WTC11 (cell line): Measurements from ENCODE around the gene ZXDC. TPM values are rescaled to one million over a fixed set of nuclear protein-coding genes. Genes with fewer than 3 reads are reported as not detected.

Experiments
- ATAC-seq: fragments of 200-7000 bp; cut with Tn5 transposase; 2 replicates; pipeline ENCODE4 v1.10.0; 2021; ENCODE audit warnings: mild to moderate bottlenecking, moderate library complexity
- CTCF ChIA-PET: fragments of 300-600 bp; sonication (Branson Sonifier 250); formaldehyde crosslinking; loops from one replicate; lab custom pipeline; 2021; ENCODE audit warnings: antibody characterized with exemption; lab: Charles Lee
- POLR2A ChIA-PET: fragments of 350-600 bp; sonication (Branson Sonifier 250); formaldehyde crosslinking; loops from one replicate; lab custom pipeline; 2021; ENCODE audit warnings: antibody characterized with exemption; lab: Charles Lee
- DNase-seq: peaks from one replicate; pipeline ENCODE4 v3.0.0; 2021; ENCODE audit warnings: low spot score
- H3K27ac Mint-ChIP-seq: 2 replicates; pipeline ENCODE4 v1.8.0; 2021; ENCODE audit warnings: mixed read lengths
- H3K27me3 Mint-ChIP-seq: 2 replicates; pipeline ENCODE4 v1.8.0; 2021; ENCODE audit warnings: low read depth, mild to moderate bottlenecking, moderate library complexity, mixed read lengths
- H3K36me3 Mint-ChIP-seq: 2 replicates; pipeline ENCODE4 v1.8.0; 2021; ENCODE audit warnings: mixed read lengths
- H3K4me1 Mint-ChIP-seq: 2 replicates; pipeline ENCODE4 v1.8.0; 2022; ENCODE audit warnings: mixed read lengths
- H3K4me3 Mint-ChIP-seq: 2 replicates; pipeline ENCODE4 v1.8.0; 2021; ENCODE audit warnings: mild to moderate bottlenecking, moderate library complexity, mixed read lengths
- H3K9me3 Mint-ChIP-seq: 2 replicates; pipeline ENCODE4 v1.8.0; 2021; ENCODE audit warnings: mixed read lengths
- CREM ChIP-seq: sonication (generic); formaldehyde crosslinking; IDR thresholded peaks from 2 replicates; pipeline ENCODE4 v1.8.1; 2022; ENCODE audit warnings: mild to moderate bottlenecking, missing genetic modification reagents, moderate library complexity
- GABPB1 ChIP-seq: sonication (generic); formaldehyde crosslinking; IDR thresholded peaks from 2 replicates; pipeline ENCODE4 v1.8.1; 2023; ENCODE audit warnings: mild to moderate bottlenecking, missing genetic modification reagents
- IRF2 ChIP-seq: sonication (generic); formaldehyde crosslinking; IDR thresholded peaks from 2 replicates; pipeline ENCODE4 v1.8.0; 2022; ENCODE audit warnings: low read depth, missing genetic modification reagents, borderline replicate concordance
- MYBL2 ChIP-seq: sonication (generic); formaldehyde crosslinking; IDR thresholded peaks from 2 replicates; pipeline ENCODE4 v1.8.1; 2023; ENCODE audit warnings: mild to moderate bottlenecking, moderate library complexity, missing genetic modification reagents
- OVOL2 ChIP-seq: fragments of 250-450 bp; sonication (Bioruptor Pico); IDR thresholded peaks from 2 replicates; pipeline ENCODE4 v1.9.0; 2021; ENCODE audit warnings: mild to moderate bottlenecking, borderline replicate concordance
- SMAD3 ChIP-seq: sonication (generic); formaldehyde crosslinking; IDR thresholded peaks from 2 replicates; pipeline ENCODE4 v1.8.0; 2022; ENCODE audit warnings: missing genetic modification reagents, mild to moderate bottlenecking, borderline replicate concordance
- SP1 ChIP-seq: sonication (generic); formaldehyde crosslinking; conservative IDR thresholded peaks from 2 replicates; pipeline ENCODE4 v1.8.1; 2022; ENCODE audit warnings: missing genetic modification reagents
- ZNF121 ChIP-seq: sonication (generic); formaldehyde crosslinking; IDR thresholded peaks from 2 replicates; pipeline ENCODE4 v1.8.0; 2023; ENCODE audit warnings: missing genetic modification reagents
- ZNF416 ChIP-seq: fragments of 250-450 bp; sonication (Bioruptor Pico); IDR thresholded peaks from 2 replicates; pipeline ENCODE4 v1.9.0; 2021; ENCODE audit warnings: mild to moderate bottlenecking, inconsistent platforms
- total RNA-seq: library from RNA; stranded (reverse); gene quantifications from 3 replicates; pipeline ENCODE4 v1.2.3, GENCODE V29; 2021
- TF ChIP-seq, protein P1 (sequence below): sonication (generic); formaldehyde crosslinking; IDR thresholded peaks from 2 replicates; pipeline ENCODE4 v1.8.1; 2023; ENCODE audit warnings: mild to moderate bottlenecking, moderate library complexity, missing genetic modification reagents
- TF ChIP-seq, protein P2 (sequence below): sonication (generic); formaldehyde crosslinking; IDR thresholded peaks from 2 replicates; pipeline ENCODE4 v1.8.1; 2022; ENCODE audit warnings: mild to moderate bottlenecking, missing genetic modification reagents, moderate library complexity, borderline replicate concordance
- TF ChIP-seq, protein P3 (sequence below): sonication (generic); formaldehyde crosslinking; IDR thresholded peaks from 2 replicates; pipeline ENCODE4 v1.8.1; 2023; ENCODE audit warnings: mild to moderate bottlenecking, missing genetic modification reagents
- TF ChIP-seq, protein P4 (sequence below): sonication (generic); formaldehyde crosslinking; IDR thresholded peaks from 2 replicates; pipeline ENCODE4 v1.8.0; 2022; ENCODE audit warnings: mild to moderate bottlenecking, missing genetic modification reagents
- TF ChIP-seq, protein P5 (sequence below): fragments of 250-450 bp; sonication (Bioruptor Pico); IDR thresholded peaks from 2 replicates; pipeline ENCODE4 v2.1.2; 2022; ENCODE audit warnings: mild to moderate bottlenecking, moderate library complexity
- TF ChIP-seq, protein P6 (sequence below): sonication (generic); formaldehyde crosslinking; IDR thresholded peaks from 2 replicates; pipeline ENCODE4 v1.8.1; 2022; ENCODE audit warnings: mild to moderate bottlenecking, moderate library complexity, missing genetic modification reagents

ZXDC gene
- total RNA-seq, 1 experiment from 2014 or later: 34.7 TPM

DNA sequence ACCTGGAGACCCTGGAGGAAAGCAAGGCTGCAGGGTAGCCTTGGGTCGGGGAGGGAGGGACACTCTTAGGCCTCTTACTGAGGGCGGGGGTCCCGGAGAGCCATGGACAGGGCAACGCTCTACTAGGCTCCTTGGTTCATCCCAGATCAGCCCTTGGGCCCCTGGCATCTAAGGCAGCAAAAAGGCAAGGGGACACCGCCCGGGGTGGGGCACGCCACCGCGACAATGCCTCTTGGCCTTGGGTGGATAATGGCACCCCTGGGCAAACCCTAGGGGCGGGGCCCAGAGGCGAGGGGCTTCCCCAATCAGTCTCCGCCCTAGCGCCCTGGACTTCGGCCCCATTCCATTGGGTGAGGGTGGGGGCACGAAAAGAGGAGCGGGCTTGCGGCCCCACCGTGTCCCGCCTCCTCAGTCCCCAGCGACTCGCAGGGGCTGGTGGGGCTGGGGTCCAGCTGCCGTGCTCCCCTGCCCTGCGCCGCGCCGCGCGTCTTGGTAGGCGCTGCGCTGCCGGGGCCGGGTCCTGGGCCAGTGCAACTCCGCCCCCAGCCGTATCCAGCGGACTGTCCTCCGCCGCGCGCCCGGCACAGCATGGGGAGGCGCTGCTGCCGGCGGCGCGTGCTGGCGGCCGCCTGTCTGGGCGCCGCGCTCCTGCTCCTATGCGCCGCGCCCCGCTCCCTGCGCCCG, 48.2 kb upstream of the ZXDC start, which contains the start of gene CHST13:
Gene CHST13, plus strand, starts transcription at position 411 of the 684 bp plus-strand sequence. Its CDS starts 178 bp downstream, at position 589.
- peak; percentile 77 for DNase-seq
- H3K4me1 Mint-ChIP-seq: peaks cover 11% of the 10 kb centered on the region
- TF ChIP-seq, protein P1, sequence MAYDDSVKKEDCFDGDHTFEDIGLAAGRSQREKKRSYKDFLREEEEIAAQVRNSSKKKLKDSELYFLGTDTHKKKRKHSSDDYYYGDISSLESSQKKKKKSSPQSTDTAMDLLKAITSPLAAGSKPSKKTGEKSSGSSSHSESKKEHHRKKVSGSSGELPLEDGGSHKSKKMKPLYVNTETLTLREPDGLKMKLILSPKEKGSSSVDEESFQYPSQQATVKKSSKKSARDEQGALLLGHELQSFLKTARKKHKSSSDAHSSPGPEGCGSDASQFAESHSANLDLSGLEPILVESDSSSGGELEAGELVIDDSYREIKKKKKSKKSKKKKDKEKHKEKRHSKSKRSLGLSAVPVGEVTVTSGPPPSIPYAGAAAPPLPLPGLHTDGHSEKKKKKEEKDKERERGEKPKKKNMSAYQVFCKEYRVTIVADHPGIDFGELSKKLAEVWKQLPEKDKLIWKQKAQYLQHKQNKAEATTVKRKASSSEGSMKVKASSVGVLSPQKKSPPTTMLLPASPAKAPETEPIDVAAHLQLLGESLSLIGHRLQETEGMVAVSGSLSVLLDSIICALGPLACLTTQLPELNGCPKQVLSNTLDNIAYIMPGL (CRISPR knock-in tag): peak; percentile 91
- 0 out of 2 replicates have a peak, but pooled peaks have one; percentile 16 for TF ChIP-seq SMAD3
- TF ChIP-seq GABPB1 (CRISPR knock-in tag): peak; percentile 52
- TF ChIP-seq, protein P2, sequence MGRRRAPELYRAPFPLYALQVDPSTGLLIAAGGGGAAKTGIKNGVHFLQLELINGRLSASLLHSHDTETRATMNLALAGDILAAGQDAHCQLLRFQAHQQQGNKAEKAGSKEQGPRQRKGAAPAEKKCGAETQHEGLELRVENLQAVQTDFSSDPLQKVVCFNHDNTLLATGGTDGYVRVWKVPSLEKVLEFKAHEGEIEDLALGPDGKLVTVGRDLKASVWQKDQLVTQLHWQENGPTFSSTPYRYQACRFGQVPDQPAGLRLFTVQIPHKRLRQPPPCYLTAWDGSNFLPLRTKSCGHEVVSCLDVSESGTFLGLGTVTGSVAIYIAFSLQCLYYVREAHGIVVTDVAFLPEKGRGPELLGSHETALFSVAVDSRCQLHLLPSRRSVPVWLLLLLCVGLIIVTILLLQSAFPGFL (CRISPR knock-in tag): no peak
- TF ChIP-seq, protein P3, sequence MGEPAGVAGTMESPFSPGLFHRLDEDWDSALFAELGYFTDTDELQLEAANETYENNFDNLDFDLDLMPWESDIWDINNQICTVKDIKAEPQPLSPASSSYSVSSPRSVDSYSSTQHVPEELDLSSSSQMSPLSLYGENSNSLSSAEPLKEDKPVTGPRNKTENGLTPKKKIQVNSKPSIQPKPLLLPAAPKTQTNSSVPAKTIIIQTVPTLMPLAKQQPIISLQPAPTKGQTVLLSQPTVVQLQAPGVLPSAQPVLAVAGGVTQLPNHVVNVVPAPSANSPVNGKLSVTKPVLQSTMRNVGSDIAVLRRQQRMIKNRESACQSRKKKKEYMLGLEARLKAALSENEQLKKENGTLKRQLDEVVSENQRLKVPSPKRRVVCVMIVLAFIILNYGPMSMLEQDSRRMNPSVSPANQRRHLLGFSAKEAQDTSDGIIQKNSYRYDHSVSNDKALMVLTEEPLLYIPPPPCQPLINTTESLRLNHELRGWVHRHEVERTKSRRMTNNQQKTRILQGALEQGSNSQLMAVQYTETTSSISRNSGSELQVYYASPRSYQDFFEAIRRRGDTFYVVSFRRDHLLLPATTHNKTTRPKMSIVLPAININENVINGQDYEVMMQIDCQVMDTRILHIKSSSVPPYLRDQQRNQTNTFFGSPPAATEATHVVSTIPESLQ: no peak
- no peak for TF ChIP-seq OVOL2
- TF ChIP-seq, protein P4, sequence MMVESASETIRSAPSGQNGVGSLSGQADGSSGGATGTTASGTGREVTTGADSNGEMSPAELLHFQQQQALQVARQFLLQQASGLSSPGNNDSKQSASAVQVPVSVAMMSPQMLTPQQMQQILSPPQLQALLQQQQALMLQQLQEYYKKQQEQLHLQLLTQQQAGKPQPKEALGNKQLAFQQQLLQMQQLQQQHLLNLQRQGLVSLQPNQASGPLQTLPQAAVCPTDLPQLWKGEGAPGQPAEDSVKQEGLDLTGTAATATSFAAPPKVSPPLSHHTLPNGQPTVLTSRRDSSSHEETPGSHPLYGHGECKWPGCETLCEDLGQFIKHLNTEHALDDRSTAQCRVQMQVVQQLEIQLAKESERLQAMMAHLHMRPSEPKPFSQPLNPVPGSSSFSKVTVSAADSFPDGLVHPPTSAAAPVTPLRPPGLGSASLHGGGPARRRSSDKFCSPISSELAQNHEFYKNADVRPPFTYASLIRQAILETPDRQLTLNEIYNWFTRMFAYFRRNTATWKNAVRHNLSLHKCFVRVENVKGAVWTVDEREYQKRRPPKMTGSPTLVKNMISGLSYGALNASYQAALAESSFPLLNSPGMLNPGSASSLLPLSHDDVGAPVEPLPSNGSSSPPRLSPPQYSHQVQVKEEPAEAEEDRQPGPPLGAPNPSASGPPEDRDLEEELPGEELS: peak; percentile 37; the same call in 1 of the 2 replicates
- TF ChIP-seq CREM (CRISPR knock-in tag): peak; percentile 69; the same call in 1 of the 2 replicates
- TF ChIP-seq ZNF121 (CRISPR knock-in tag): peak; percentile 89
- TF ChIP-seq SP1: peak; percentile 49
- TF ChIP-seq, protein P5, sequence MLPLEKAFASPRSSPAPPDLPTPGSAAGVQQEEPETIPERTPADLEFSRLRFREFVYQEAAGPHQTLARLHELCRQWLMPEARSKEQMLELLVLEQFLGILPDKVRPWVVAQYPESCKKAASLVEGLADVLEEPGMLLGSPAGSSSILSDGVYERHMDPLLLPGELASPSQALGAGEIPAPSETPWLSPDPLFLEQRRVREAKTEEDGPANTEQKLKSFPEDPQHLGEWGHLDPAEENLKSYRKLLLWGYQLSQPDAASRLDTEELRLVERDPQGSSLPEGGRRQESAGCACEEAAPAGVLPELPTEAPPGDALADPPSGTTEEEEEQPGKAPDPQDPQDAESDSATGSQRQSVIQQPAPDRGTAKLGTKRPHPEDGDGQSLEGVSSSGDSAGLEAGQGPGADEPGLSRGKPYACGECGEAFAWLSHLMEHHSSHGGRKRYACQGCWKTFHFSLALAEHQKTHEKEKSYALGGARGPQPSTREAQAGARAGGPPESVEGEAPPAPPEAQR: no peak
- TF ChIP-seq, protein P6, sequence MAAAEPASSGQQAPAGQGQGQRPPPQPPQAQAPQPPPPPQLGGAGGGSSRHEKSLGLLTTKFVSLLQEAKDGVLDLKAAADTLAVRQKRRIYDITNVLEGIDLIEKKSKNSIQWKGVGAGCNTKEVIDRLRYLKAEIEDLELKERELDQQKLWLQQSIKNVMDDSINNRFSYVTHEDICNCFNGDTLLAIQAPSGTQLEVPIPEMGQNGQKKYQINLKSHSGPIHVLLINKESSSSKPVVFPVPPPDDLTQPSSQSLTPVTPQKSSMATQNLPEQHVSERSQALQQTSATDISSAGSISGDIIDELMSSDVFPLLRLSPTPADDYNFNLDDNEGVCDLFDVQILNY (CRISPR knock-in tag): peak; percentile 66; the same call in 1 of the 2 replicates
- no peak for TF ChIP-seq ZNF416
- no peak for TF ChIP-seq MYBL2
- TF ChIP-seq IRF2 (CRISPR knock-in tag): no peak
- TF ChIP-seq, all 79 proteins: peak for 8
- no peaks in the 10 kb centered on the region for H3K9me3 Mint-ChIP-seq
- ChIA-PET POLR2A (no interaction called here), CTCF (interaction anchor here (0.6 to 2.9 kb wide), 15 partner anchors 14 to 950 kb away, joined by 3 to 12 read pairs (median 4); partner anchors contain the start of gene PLXNA1)
- H3K27me3 Mint-ChIP-seq: peaks cover 23% of the 10 kb centered on the region
- no peak within 1 kb of the TSS; the same call in 1 of the 2 replicates for H3K27ac Mint-ChIP-seq
- peak within 1 kb of the TSS; percentile 63 for H3K4me3 Mint-ChIP-seq
- ATAC-seq: peak; percentile 82
- H3K36me3 Mint-ChIP-seq: no peaks in the 10 kb centered on the region
